ENCODE results near the gene GCC2. TPM values are rescaled to one million over a fixed set of nuclear protein-coding genes. Genes with fewer than 3 reads are reported as not detected.
"Not testable (repeated sequence)": the region's sequence is repeated elsewhere in the genome, so short reads cannot be mapped to it uniquely, and the experiment has no call there.

GCC2 gene
- total RNA-seq, 1 donor from 2014 or later: 19.8 TPM

GRCh38 chr2:108458082-108458481 lies 9.1 kb downstream of the GCC2 start:
- H3K4me3 ChIP-seq (ENCODE audit: low read length in 3 of 3): no peak overlapping the region
- H3K36me3 ChIP-seq (ENCODE audit: control insufficient read depth in 3 of 3, insufficient read depth in 3 of 3, low read length in 3 of 3): peaks cover 7 to 37% (median 31%) of the 10 kb centered on the region in 3 donors

GRCh38 chr2:108459441-108459840 lies 10.4 kb downstream of the GCC2 start:
- H3K9ac ChIP-seq (ENCODE audit: low read depth in 1 of 3, low read length in 3 of 3): no peak overlapping the region
- no peak overlapping the region for H3K27ac ChIP-seq (ENCODE audit: low read depth, low read length)
- H3K9me3 ChIP-seq (ENCODE audit: control insufficient read depth in 3 of 3, low read length in 3 of 3): no peaks in the 10 kb centered on the region
- no peaks in the 10 kb centered on the region for H3K27me3 ChIP-seq (ENCODE audit: control insufficient read depth in 3 of 3, insufficient read depth in 3 of 3, low read length in 3 of 3)
- H3K4me1 ChIP-seq (ENCODE audit: control insufficient read depth in 3 of 3, insufficient read depth in 3 of 3, low read length in 3 of 3): no peaks in the 10 kb centered on the region
- H3K36me3 ChIP-seq (ENCODE audit: control insufficient read depth in 3 of 3, insufficient read depth in 3 of 3, low read length in 3 of 3): peaks cover 12 to 36% (median 30%) of the 10 kb centered on the region in 3 donors
- H3K4me3 ChIP-seq (ENCODE audit: low read length in 3 of 3): no peak overlapping the region

More at GRCh38 chr2:108458082-108458481, 9.1 kb downstream of the GCC2 start:
- Histone ChIP-seq H3K9me3 (ENCODE audit: control insufficient read depth in 3 of 3, low read length in 3 of 3) (no peaks in the 10 kb centered on the region), H3K27me3 (ENCODE audit: control insufficient read depth in 3 of 3, insufficient read depth in 3 of 3, low read length in 3 of 3) (no peaks in the 10 kb centered on the region), H3K9ac (ENCODE audit: low read depth in 1 of 3, low read length in 3 of 3) (no peak overlapping the region), H3K27ac (ENCODE audit: low read depth, low read length) (no peak overlapping the region), H3K4me1 (ENCODE audit: control insufficient read depth in 3 of 3, insufficient read depth in 3 of 3, low read length in 3 of 3) (no peaks in the 10 kb centered on the region)

- H3K36me3 ChIP-seq (ENCODE audit: control insufficient read depth in 3 of 3, insufficient read depth in 3 of 3, low read length in 3 of 3): peaks cover 12 to 32% (median 21%) of the 10 kb centered on the region in 3 donors
- no peaks in the 10 kb centered on the region for H3K9me3 ChIP-seq (ENCODE audit: control insufficient read depth in 3 of 3, low read length in 3 of 3)
These were observed 11.5 kb downstream of the GCC2 start for GRCh38 chr2:108460345-108461037.

GRCh38 chr2:108477099-108477498 lies 28.1 kb downstream of the GCC2 start:
- Histone ChIP-seq H3K36me3 (ENCODE audit: control insufficient read depth in 3 of 3, insufficient read depth in 3 of 3, low read length in 3 of 3) (peaks cover 6 to 33% (median 28%) of the 10 kb centered on the region in 3 donors), H3K4me3 (ENCODE audit: low read length in 3 of 3) (no peak overlapping the region), H3K27me3 (ENCODE audit: control insufficient read depth in 3 of 3, insufficient read depth in 3 of 3, low read length in 3 of 3) (no peaks in the 10 kb centered on the region), H3K9ac (ENCODE audit: low read depth in 1 of 3, low read length in 3 of 3) (no peak overlapping the region), H3K9me3 (ENCODE audit: control insufficient read depth in 3 of 3, low read length in 3 of 3) (no peaks in the 10 kb centered on the region), H3K4me1 (ENCODE audit: control insufficient read depth in 3 of 3, insufficient read depth in 3 of 3, low read length in 3 of 3) (no peaks in the 10 kb centered on the region), H3K27ac (ENCODE audit: low read depth, low read length) (no peak overlapping the region)

More at GRCh38 chr2:108460345-108461037, 11.5 kb downstream of the GCC2 start:
- H3K4me3 ChIP-seq (ENCODE audit: low read length in 3 of 3): no peak overlapping the region
- H3K9ac ChIP-seq (ENCODE audit: low read depth in 1 of 3, low read length in 3 of 3): no peak overlapping the region
- no peaks in the 10 kb centered on the region for H3K27me3 ChIP-seq (ENCODE audit: control insufficient read depth in 3 of 3, insufficient read depth in 3 of 3, low read length in 3 of 3)
- no peak overlapping the region for H3K27ac ChIP-seq (ENCODE audit: low read depth, low read length)
- no peaks in the 10 kb centered on the region for H3K4me1 ChIP-seq (ENCODE audit: control insufficient read depth in 3 of 3, insufficient read depth in 3 of 3, low read length in 3 of 3)

- Histone ChIP-seq H3K36me3 (ENCODE audit: control insufficient read depth in 3 of 3, insufficient read depth in 3 of 3, low read length in 3 of 3) (peaks cover 9 to 41% (median 32%) of the 10 kb centered on the region in 3 donors), H3K4me3 (ENCODE audit: low read length in 3 of 3) (no peak overlapping the region), H3K9ac (ENCODE audit: low read depth in 1 of 3, low read length in 3 of 3) (no peak overlapping the region), H3K9me3 (ENCODE audit: control insufficient read depth in 3 of 3, low read length in 3 of 3) (no peaks in the 10 kb centered on the region), H3K4me1 (ENCODE audit: control insufficient read depth in 3 of 3, insufficient read depth in 3 of 3, low read length in 3 of 3) (no peaks in the 10 kb centered on the region), H3K27me3 (ENCODE audit: control insufficient read depth in 3 of 3, insufficient read depth in 3 of 3, low read length in 3 of 3) (no peaks in the 10 kb centered on the region), H3K27ac (ENCODE audit: low read depth, low read length) (no peak overlapping the region)
These were observed 36.2 kb downstream of the GCC2 start for GRCh38 chr2:108485253-108485652.

- no peaks in the 10 kb centered on the region for H3K9me3 ChIP-seq (ENCODE audit: control insufficient read depth in 3 of 3, low read length in 3 of 3)
- H3K27ac ChIP-seq (ENCODE audit: low read depth, low read length): no peak overlapping the region
- peaks cover 8 to 19% (median 16%) of the 10 kb centered on the region in 3 donors for H3K36me3 ChIP-seq (ENCODE audit: control insufficient read depth in 3 of 3, insufficient read depth in 3 of 3, low read length in 3 of 3)
- no peak overlapping the region for H3K4me3 ChIP-seq (ENCODE audit: low read length in 3 of 3)
- H3K27me3 ChIP-seq (ENCODE audit: control insufficient read depth in 3 of 3, insufficient read depth in 3 of 3, low read length in 3 of 3): no peaks in the 10 kb centered on the region
- no peaks in the 10 kb centered on the region for H3K4me1 ChIP-seq (ENCODE audit: control insufficient read depth in 3 of 3, insufficient read depth in 3 of 3, low read length in 3 of 3)
- no peak overlapping the region for H3K9ac ChIP-seq (ENCODE audit: low read depth in 1 of 3, low read length in 3 of 3)
These were observed 41.6 kb downstream of the GCC2 start for GRCh38 chr2:108490506-108491122.

GRCh38 chr2:108491848-108492247 lies 42.8 kb downstream of the GCC2 start:
- Histone ChIP-seq H3K36me3 (ENCODE audit: control insufficient read depth in 3 of 3, insufficient read depth in 3 of 3, low read length in 3 of 3) (peaks cover 5 to 15% (median 12%) of the 10 kb centered on the region in 3 donors), H3K4me1 (ENCODE audit: control insufficient read depth in 3 of 3, insufficient read depth in 3 of 3, low read length in 3 of 3) (no peaks in the 10 kb centered on the region), H3K4me3 (ENCODE audit: low read length in 3 of 3) (no peak overlapping the region), H3K9me3 (ENCODE audit: control insufficient read depth in 3 of 3, low read length in 3 of 3) (no peaks in the 10 kb centered on the region), H3K27ac (ENCODE audit: low read depth, low read length) (no peak overlapping the region), H3K9ac (ENCODE audit: low read depth in 1 of 3, low read length in 3 of 3) (no peak overlapping the region), H3K27me3 (ENCODE audit: control insufficient read depth in 3 of 3, insufficient read depth in 3 of 3, low read length in 3 of 3) (no peaks in the 10 kb centered on the region)

GRCh38 chr2:108492364-108492763 lies 43.4 kb downstream of the GCC2 start:
- Histone ChIP-seq H3K9ac (ENCODE audit: low read depth in 1 of 3, low read length in 3 of 3) (no peak overlapping the region), H3K36me3 (ENCODE audit: control insufficient read depth in 3 of 3, insufficient read depth in 3 of 3, low read length in 3 of 3) (peaks cover 5 to 17% (median 12%) of the 10 kb centered on the region in 3 donors), H3K27me3 (ENCODE audit: control insufficient read depth in 3 of 3, insufficient read depth in 3 of 3, low read length in 3 of 3) (no peaks in the 10 kb centered on the region), H3K27ac (ENCODE audit: low read depth, low read length) (no peak overlapping the region), H3K4me3 (ENCODE audit: low read length in 3 of 3) (no peak overlapping the region), H3K9me3 (ENCODE audit: control insufficient read depth in 3 of 3, low read length in 3 of 3) (no peaks in the 10 kb centered on the region), H3K4me1 (ENCODE audit: control insufficient read depth in 3 of 3, insufficient read depth in 3 of 3, low read length in 3 of 3) (no peaks in the 10 kb centered on the region)

GRCh38 chr2:108496167-108496566 lies 47.2 kb downstream of the GCC2 start:
- not testable (repeated sequence) for H3K4me3 ChIP-seq (ENCODE audit: low read length in 3 of 3)

GRCh38 chr2:108507620-108508019 lies 58.6 kb downstream of the GCC2 start:
- not testable (repeated sequence) for H3K9me3 ChIP-seq (ENCODE audit: control insufficient read depth in 3 of 3, low read length in 3 of 3); H3K27me3 ChIP-seq (ENCODE audit: control insufficient read depth in 3 of 3, insufficient read depth in 3 of 3, low read length in 3 of 3); H3K27ac ChIP-seq (ENCODE audit: low read depth, low read length); H3K36me3 ChIP-seq (ENCODE audit: control insufficient read depth in 3 of 3, insufficient read depth in 3 of 3, low read length in 3 of 3); H3K4me3 ChIP-seq (ENCODE audit: low read length in 3 of 3); H3K4me1 ChIP-seq (ENCODE audit: control insufficient read depth in 3 of 3, insufficient read depth in 3 of 3, low read length in 3 of 3); H3K9ac ChIP-seq (ENCODE audit: low read depth in 1 of 3, low read length in 3 of 3)

More at GRCh38 chr2:108496167-108496566, 47.2 kb downstream of the GCC2 start:
- H3K4me1 ChIP-seq (ENCODE audit: control insufficient read depth in 3 of 3, insufficient read depth in 3 of 3, low read length in 3 of 3); H3K27me3 ChIP-seq (ENCODE audit: control insufficient read depth in 3 of 3, insufficient read depth in 3 of 3, low read length in 3 of 3); H3K9ac ChIP-seq (ENCODE audit: low read depth in 1 of 3, low read length in 3 of 3); H3K9me3 ChIP-seq (ENCODE audit: control insufficient read depth in 3 of 3, low read length in 3 of 3); H3K27ac ChIP-seq (ENCODE audit: low read depth, low read length): not testable (repeated sequence)
- H3K36me3 ChIP-seq (ENCODE audit: control insufficient read depth in 3 of 3, insufficient read depth in 3 of 3, low read length in 3 of 3): peaks cover 5 to 10% (median 5%) of the 10 kb centered on the region in 3 donors
